HL-60 (cell line): ENCODE data around the gene IFITM5.

Experiments
- DNase-seq, 2 experiments: peaks; one replicate each; pipeline ENCODE4 v3.0.0-alpha.2; 2010 to 2020; ENCODE audit warnings: low read depth in 1 of 2, low spot score in 1 of 2
- H3K27ac ChIP-seq: fragments of 250-450 bp; sonication (Bioruptor Pico); replicated peaks from 2 replicates; pipeline ENCODE4 v1.5.1; 2020; ENCODE audit warnings: mild to moderate bottlenecking, moderate library complexity
- H3K27me3 ChIP-seq: fragments of 250-450 bp; sonication (Bioruptor Pico); 2 replicates; pipeline ENCODE4 v1.5.1; 2021; ENCODE audit warnings: mild to moderate bottlenecking, moderate library complexity; ENCODE audit not compliant: insufficient read depth, poor library complexity, severe bottlenecking
- H3K4me3 ChIP-seq: replicated peaks from 2 replicates; pipeline ENCODE4 v1.5.1; 2011; ENCODE audit warnings: mild to moderate bottlenecking, control low read depth, low read length; ENCODE audit not compliant: insufficient read depth
- GABPA ChIP-seq: IDR thresholded peaks from 2 replicates; pipeline ENCODE4 v1.6.1; 2012; ENCODE audit warnings: low read depth
- POLR2AphosphoS5 ChIP-seq: IDR thresholded peaks from 2 replicates; pipeline ENCODE4 v1.6.1; 2012; ENCODE audit warnings: low read depth
- SPI1 ChIP-seq: IDR thresholded peaks from 2 replicates; pipeline ENCODE4 v1.6.1; 2012; ENCODE audit warnings: low read depth, mild to moderate bottlenecking, borderline replicate concordance
- TF ChIP-seq, protein P1 (sequence below): IDR thresholded peaks from 2 replicates; pipeline ENCODE4 v1.6.1; 2012; ENCODE audit warnings: low read depth; ENCODE audit not compliant: insufficient replicate concordance
- TF ChIP-seq, protein P2 (sequence below): IDR thresholded peaks from one replicate; pipeline ENCODE4 v1.5.1; 2011; ENCODE audit warnings: low read length, control low read depth, inconsistent platforms; ENCODE audit not compliant: insufficient read depth

The IFITM5 gene

DNA sequence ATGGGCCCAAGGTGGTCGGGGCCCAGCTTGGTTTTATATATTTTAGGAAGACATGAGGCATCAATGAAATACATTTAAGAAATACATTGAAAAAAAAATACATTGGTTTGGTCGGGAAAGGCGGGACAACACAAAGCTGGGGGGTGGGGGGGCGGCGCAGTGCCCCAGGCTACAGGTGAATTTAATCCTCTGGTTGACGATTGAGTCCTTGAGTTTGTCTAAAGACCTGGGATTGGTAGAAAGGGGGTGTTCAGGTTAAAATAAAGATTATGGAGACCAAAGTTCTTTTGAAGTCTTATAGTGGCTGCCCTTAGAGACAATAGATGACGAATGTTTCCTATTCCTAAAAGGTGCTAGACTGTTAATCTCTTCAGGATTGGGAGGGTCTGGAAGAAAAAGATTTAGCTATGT, 17.6 kb upstream of the IFITM5 start:
- TF ChIP-seq, protein P1, sequence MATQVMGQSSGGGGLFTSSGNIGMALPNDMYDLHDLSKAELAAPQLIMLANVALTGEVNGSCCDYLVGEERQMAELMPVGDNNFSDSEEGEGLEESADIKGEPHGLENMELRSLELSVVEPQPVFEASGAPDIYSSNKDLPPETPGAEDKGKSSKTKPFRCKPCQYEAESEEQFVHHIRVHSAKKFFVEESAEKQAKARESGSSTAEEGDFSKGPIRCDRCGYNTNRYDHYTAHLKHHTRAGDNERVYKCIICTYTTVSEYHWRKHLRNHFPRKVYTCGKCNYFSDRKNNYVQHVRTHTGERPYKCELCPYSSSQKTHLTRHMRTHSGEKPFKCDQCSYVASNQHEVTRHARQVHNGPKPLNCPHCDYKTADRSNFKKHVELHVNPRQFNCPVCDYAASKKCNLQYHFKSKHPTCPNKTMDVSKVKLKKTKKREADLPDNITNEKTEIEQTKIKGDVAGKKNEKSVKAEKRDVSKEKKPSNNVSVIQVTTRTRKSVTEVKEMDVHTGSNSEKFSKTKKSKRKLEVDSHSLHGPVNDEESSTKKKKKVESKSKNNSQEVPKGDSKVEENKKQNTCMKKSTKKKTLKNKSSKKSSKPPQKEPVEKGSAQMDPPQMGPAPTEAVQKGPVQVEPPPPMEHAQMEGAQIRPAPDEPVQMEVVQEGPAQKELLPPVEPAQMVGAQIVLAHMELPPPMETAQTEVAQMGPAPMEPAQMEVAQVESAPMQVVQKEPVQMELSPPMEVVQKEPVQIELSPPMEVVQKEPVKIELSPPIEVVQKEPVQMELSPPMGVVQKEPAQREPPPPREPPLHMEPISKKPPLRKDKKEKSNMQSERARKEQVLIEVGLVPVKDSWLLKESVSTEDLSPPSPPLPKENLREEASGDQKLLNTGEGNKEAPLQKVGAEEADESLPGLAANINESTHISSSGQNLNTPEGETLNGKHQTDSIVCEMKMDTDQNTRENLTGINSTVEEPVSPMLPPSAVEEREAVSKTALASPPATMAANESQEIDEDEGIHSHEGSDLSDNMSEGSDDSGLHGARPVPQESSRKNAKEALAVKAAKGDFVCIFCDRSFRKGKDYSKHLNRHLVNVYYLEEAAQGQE, result no peak
- TF ChIP-seq, protein P2, sequence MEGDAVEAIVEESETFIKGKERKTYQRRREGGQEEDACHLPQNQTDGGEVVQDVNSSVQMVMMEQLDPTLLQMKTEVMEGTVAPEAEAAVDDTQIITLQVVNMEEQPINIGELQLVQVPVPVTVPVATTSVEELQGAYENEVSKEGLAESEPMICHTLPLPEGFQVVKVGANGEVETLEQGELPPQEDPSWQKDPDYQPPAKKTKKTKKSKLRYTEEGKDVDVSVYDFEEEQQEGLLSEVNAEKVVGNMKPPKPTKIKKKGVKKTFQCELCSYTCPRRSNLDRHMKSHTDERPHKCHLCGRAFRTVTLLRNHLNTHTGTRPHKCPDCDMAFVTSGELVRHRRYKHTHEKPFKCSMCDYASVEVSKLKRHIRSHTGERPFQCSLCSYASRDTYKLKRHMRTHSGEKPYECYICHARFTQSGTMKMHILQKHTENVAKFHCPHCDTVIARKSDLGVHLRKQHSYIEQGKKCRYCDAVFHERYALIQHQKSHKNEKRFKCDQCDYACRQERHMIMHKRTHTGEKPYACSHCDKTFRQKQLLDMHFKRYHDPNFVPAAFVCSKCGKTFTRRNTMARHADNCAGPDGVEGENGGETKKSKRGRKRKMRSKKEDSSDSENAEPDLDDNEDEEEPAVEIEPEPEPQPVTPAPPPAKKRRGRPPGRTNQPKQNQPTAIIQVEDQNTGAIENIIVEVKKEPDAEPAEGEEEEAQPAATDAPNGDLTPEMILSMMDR, result no peak
- TF ChIP-seq POLR2AphosphoS5 (no peak), GABPA (no peak), SPI1 (no peak)
- no peak overlapping the region for H3K4me3 ChIP-seq
- no peak overlapping the region for H3K27ac ChIP-seq
- H3K27me3 ChIP-seq, result peaks cover 12% of the 10 kb centered on the region
- no peak for DNase-seq

DNA sequence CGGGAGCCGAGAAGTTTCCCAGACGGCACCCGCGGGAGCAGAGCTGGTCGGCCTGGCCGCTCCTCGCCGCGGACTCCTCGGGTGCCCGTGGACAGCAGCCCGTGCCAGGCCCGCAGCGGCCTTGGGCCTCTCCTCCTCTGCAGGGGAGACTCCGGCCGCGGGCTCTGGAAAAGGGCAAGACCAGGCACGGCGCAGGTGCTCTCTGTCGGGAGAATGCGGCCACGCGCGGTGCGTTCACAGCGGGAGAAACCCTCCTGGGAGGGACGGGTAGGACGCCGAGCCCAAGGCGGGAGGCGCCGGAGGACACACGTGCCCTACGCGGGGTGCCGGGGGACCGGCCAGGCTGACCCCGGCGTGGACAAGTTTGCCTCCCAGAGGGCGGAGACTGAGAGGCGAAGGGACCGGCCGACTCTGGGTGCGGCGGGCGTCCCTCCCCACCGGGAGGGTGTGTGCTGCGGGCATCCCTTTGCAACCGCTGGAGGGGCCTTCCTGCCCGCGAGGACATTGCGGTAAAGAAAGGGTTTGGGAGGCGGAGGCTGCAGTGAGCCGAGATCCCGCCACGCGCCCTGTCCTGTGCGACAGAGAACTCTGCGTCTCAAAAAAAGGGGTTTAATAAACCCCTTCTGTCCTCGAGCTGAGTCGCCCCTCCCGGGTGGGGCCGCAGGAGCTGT, 16.8 kb upstream of the IFITM5 start:
- Histone ChIP-seq H3K27me3 (peaks cover 12% of the 10 kb centered on the region), H3K27ac (no peak overlapping the region), H3K4me3 (no peak overlapping the region)
- no peak for DNase-seq
- TF ChIP-seq SPI1 (no peak), POLR2AphosphoS5 (no peak)
- TF ChIP-seq, protein P2, result no peak
- TF ChIP-seq, protein P1, result no peak

DNA sequence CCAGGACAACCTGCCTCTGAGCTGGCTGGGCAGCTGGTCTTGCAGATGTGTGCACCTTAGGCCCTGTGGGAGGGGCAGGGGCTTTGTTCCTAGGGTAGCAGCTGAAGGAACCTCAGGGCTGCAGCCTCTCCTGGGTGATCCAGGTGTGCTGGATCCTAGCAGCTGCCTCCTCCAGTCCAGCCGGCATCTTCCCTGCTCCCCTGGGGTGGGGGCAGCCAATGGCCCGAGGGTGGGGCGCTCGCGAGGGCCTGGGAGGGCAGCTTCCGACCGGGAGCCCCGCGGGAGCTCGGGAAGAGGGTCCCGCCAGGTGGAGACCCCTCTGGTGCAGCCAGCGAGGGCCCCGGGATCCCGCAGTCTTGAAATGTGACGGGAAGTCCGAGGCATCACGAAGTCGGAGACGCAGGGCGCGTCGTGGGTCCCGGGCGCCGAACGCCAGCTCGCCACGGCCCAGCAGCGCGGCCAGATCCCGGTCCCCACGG, 16.2 kb upstream of the IFITM5 start:
- Histone ChIP-seq H3K27me3 (peaks cover 12% of the 10 kb centered on the region), H3K27ac (no peak overlapping the region), H3K4me3 (no peak overlapping the region)
- no peak for DNase-seq
- TF ChIP-seq POLR2AphosphoS5, result no peak
- no peak for TF ChIP-seq GABPA
- TF ChIP-seq, protein P1, result no peak
- TF ChIP-seq, protein P2, result no peak
- TF ChIP-seq SPI1, result no peak
